Middle frontal gyrus (tissue), 1 donor: ENCODE data around the gene ADAMTS17.

Source experiments
- DNase-seq: peaks from one replicate; pipeline ENCODE4 v3.0.0-alpha.2; 2015; ENCODE audit warnings: low spot score; ENCODE audit errors: extremely low spot score

The ADAMTS17 gene

DNA sequence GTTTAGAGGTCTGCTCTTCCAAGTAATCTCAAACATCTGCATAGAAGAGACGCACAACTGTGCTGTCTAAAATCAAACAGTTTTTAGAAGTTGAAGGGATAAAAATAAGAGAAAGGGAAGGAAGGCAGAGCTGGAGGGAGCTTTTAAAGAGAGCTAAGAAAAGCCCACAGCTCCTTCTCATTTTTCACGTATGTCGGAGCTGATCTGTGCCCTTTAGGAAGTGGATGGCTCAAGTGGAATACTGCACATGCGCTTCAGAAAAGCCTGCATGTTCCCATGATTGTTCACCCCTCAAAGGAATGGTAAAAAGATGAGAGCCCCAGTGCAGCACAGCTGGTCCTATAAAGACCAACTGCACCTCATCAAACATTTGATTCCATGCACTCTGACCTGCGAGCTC, 207.2 kb downstream of the ADAMTS17 start:
- no peak for DNase-seq

DNA sequence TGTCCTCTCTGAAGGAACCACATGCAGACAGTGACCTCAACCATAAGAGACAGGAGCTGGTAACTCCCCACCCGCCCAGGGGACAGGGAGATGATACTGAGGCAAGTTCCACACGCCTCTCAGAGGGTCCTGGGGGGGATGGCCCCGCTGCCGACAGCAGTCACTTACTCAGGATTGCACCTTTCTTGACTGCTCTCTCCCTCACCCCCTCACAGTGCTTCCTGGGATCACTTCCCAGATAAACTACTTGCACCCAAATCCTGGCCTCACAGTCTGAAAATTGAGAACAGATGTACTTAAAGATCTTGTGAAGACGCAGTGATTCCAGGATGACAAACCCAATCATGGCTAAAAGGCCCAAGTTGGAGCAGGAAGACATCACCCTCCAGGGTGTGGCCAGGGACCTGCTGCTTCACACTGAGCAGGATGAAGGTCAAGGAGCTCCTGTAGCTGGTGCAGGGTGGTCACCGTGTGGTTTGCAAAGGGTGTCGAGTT, 207.6 kb downstream of the ADAMTS17 start:
- DNase-seq = no peak

DNA sequence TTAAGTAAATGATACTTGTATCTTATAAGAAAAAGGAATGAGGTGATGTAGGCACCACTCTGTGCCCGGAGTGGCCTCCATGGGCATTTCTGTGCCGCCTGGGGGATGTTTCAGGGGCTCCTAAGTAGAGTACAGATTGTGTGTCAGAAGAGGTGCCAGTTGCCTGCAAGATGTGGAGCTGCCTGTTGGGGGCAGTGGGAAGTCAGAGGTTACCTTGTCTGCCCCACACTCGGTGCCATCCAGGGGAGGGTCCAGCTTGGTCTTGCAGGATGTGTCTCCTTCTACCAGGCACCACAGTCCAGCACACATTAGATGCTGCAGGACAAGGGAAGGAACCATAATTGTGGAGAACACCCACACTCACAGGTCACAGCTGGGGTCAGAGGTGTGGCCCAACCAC, 208.8 kb downstream of the ADAMTS17 start:
- DNase-seq = no peak

DNA sequence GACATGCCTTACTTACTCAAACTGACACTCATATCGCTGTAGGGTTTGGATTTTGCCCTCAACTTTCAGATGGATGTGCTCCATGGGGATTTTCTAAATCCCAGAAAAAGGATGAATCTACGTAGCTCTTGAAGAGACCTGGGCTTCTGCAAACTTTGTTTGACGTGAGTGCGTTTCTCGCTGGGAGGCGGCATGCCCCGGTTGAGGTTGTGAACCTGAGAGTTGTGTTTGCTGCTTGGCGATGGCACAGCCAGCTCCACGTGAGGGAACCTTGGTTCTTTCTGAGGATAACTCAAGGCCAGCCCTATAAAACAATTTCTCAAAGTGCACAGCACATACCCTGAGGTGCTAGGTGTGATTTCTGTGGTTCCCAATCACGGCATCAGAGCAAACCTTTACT, 209.5 kb downstream of the ADAMTS17 start:
- DNase-seq = no peak

DNA sequence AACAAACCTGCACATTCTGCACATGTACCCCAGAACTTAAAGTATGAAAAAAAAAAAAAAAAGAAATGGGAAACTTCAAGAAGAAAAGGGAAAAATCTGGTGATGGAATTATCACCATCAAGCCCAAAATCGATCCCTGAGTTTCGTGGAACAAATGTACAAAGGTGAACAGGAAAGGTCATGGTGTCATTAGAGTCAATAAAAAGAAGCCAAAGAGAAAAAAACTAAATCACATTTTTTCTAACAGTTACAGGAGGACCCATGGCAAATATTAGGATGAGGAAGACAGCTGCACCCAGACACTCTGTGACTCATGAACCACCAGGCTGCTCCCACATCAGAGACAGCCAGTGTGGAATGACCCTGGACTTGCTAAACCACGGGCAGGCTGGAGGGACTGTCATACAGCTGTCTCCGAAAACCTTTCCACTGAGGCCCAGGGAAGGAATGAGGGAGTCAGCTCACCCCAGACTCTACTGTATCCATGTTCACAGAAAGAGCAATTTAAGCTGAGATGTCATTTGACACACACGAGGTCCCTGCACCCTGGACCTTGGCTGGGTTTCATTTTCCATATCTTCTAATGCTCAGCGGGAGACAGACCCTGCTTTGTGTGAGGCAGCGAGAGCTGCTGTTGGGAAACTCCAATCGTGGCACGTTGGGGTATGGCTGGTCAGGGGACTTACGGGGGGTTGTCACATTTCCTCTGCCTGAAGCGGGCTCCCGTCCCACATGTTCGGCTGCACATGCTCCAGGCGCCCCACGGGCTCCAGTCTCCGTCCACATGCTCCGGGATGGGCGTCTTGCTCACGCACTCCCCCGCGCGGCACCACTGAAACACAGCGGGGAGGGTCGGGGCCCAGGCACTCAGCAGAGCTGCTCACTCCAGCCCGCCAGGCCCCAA, 210.2 kb downstream of the ADAMTS17 start:
- DNase-seq = no peak

DNA sequence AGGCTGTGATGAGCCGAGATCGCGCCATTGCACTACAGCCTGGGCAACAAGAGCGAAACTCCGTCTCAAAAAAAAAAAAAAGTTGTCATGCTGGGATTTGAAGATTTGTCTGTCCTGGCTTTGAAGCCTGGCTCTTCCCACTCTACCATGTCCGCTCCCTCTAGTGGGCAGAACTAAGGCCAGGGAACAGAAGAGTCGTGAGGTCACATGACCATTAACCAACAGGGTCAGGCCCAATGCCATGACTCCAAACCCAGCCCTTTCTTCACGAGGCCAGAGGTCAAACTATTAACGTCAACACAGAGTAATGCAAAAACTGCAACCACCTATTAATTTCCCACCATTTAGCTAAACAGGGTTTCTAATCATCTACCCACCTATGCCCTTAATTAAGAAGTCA, 212.1 kb downstream of the ADAMTS17 start:
- no peak for DNase-seq

DNA sequence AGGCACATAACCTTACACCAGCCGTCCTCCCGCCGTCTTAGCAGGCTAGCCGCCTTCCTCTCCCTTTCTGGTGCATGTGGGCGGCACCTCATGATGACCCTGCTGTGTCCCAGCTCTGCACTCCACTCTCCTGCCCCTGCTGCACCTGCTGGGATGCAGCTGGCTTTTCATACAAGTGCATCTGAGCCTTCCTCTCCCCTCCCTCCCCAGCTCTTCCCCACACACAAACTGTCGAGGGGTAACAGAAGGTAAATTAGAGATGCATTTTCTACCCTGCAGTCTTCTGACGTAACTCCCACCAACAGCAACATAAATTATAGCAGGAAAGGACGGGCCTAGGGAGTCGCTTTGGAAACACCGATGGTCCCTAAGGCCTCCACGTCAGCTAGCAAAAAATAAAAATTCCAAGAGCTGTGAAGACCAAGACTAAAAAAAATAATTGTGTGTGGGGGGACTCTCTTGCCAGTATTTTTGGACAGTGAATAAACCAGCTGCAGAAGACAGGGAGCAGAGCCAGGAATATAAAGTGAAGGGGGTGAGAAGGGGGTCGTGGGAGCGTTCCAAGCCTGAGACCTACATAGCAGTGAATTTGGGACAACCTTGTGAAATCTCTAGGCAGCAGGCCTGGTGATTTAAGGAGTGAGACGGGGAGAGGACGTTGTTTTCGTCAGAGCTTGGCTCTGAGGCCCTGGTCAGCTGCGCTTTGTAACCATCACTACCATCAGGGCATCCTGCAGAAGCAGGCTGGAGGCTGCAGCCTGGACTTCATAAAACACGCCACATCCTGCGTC, 216.2 kb downstream of the ADAMTS17 start:
- peak; percentile 15 for DNase-seq

DNA sequence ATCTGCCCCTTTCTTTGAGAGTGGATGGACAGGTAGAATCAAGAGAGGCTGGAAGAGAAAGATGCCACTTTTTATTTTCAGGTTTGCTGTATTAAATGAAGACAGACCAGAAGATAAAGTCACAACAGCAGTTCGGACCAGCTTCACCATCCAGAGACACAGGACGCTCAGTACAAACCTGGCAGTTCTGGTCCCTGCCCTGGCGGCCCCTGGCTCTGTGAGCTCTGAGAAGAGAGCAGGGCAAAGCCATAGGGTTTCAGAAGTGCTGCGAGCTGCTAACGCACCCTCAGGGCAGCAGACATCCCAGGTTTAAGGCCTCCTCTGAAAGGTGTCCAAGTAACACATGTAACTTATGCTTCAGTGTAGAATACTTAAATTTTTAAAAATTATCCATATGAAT, 216.8 kb downstream of the ADAMTS17 start:
- DNase-seq = no peak

DNA sequence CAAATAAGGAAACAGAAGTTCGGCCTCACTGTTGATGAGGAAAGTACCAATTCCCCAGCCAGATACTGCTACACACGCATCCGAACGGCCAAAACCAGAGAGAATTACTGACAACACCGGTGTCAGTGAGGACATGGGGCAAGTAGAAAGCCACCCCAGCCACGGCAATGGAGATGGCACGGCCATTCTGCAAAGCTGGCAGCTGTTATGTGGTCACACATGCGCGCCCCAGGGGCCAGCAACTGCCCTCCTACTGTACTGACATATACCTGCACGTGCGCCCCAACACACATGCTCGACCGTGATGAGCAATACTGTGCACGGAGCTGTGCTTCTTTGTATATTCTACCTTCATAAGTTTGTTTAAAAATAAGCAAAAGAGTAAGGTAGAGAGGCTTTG, 217.4 kb downstream of the ADAMTS17 start:
- no peak for DNase-seq

DNA sequence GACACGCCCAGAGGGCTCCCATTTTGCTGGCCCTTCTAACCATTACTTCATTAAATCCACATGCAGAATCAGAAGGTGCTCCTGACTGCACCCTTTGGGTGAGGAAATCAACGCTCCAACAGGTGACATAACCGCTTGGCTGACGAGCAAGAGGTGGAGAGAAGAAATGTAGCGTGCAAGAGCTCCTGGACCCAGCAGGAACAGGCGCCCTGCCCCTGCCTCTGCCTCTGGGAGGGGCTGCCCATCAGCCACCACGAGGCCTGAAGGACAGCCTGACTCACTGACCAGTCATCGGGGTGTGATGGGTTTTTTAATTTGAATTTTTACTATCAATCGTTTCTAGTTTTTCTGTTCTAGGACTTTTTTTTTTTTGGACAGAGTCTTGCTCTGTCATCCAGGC, 218.2 kb downstream of the ADAMTS17 start:
- DNase-seq = no peak

DNA sequence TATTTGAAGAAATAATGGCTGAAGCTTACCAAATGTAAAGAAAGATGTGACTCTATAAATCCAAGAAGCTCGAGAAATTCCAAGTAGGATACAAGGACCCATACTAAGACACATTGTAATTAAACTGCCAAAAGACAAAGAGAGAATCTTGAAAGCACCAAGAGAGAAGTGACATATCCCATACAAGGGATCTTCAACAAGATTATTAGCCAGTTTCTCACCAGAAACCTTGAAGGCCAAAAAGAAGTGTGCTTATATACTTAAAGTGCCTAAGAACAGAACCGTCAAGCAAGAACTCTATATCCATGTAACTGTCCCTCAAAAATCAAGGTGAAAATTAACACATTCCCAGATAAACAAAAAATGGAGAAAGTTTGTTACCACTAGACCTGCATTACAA, 220.5 kb downstream of the ADAMTS17 start:
- DNase-seq = no peak

DNA sequence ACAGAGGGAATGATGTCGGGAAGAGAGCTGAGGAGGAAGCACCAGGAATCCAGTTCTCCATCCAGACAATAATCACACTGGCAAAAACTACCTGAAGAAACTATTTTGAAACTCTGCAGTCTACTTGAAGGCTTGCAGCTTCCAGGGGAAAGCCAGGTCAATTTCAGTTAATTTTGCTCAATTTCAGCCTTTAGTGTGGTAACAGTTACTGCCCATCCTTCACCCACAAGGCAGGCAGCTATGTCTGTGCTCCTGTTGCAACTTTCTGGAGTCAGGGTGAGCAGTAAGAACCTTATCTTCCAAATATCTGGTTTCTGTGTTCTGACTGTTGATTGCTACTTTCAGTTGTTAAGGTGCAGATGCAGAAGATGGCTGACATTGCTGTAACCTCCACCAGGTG, 221.7 kb downstream of the ADAMTS17 start:
- no peak for DNase-seq

DNA sequence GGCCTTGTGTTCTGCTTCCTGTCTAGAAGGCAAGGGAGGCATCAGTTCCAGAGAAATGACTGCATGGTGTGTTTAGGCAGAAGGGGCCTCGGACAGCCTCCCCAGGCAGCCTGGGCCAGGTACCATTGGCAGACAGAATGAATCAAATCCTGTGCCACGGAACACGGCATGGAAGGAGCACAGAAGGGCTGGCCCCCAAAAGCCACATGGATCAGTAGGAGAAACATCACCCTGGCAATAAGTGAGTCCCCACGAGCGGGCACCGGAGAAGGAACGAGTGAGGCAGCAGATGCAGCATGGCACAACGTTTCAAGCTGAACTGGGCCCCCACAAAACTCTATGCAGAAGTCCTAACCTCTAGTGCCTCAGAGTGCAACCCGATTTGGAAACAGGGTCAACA, 223.2 kb downstream of the ADAMTS17 start:
- DNase-seq = no peak

DNA sequence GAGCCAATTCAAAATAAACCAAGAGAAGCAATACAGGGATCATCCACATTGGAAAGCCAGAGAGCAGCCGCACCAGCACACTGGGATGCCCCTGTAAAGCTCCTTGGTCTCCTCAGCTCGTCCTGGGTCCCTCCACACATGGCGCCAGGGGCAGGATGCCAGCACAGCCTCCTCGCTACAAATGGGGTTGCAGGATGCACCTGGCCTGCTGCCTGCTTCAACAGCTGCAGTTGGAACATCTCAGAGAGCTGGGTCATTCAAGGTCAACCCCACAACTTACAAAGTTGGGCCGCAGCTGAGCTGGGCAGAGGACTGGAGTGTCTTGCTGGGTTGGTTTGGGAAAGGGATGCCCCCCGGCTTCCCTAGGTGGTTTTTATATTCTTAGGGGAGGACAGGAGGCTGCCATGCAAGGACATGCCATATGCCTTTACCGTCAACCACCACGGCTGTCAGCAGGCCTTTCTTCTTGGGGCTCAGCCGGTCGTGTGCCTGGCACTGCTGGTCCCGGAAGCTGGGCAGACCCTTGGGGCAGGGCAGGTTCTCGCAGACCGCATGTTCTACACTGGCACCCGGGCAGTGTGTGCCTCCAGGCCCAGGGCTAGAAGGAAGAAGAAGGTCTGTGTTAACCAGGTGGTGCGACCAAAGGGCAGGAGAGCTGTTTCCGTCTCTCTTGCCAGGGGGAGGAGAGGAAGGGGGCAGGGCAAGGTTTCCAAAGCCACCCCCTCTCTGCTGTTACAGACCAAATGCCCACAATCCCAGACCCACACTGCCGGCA, 225.2 kb downstream of the ADAMTS17 start:
- DNase-seq = no peak

DNA sequence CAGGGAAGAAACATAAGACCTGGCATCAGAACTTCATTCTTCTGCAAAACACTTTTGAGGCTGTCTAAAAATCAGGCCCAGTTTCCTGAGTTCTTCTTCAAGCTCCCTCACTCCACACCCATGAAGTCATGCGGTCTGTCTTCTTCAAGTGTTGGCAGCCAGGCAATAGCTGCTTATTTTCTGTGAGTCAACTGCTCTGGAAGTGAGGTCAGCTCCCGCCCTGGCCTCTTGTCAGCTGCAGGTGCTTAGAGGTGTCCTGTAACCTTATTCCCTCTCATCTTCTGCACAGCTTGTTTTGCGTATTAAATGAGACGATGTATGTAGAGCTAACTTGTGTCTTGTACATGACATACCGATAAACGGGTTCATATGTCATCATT, 226.1 kb downstream of the ADAMTS17 start:
- no peak for DNase-seq

DNA sequence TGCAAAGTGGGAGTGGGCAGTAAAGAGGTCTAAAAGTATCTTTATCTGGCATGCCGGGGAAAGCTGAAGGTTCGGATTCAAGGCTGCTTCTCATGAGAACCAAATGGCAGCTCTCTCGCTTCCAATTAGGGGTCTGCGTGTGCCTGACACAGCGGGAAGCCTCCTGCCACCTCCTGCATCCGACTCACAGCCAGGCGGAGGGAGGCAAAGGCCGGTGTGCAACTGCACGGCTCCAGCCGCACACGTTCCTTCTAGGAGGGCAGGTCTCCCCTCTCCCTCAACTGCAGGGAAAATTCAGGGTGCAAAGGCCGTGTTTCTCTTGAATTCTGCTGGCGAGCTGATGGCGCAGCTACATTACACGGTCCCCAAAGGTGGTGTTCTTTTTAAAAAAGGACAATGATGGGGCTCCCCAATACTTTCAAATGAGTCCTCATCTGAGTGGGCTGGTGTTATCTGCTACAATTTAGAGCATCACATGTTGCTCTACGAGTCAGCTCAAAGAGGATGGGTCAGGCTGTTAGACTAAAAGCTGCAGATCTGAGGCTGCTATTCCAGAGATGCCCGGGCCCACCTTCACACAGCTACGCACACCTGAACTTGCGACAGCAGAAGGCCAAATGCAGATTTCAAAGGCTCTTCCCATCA, 226.6 kb downstream of the ADAMTS17 start:
- DNase-seq = no peak

DNA sequence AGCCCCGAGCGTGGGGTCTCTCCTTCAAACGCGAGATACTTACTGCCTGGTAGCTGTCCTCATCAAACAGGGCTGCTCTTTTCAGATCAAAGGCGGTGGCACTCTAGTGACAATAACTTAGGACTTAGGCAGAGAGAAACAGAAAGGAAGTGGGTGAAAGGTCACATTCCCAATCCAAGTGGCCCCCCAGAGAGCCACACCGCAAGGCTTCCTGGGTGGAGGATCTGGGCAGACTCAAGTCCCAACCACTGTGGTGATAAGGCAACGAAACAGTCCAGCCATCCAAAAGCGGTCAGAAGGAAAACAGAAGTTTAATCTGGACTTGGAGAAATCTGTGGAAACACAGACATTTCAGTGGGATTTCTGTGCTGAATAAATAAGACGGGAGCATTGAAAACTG, 227.2 kb downstream of the ADAMTS17 start:
- DNase-seq = no peak

DNA sequence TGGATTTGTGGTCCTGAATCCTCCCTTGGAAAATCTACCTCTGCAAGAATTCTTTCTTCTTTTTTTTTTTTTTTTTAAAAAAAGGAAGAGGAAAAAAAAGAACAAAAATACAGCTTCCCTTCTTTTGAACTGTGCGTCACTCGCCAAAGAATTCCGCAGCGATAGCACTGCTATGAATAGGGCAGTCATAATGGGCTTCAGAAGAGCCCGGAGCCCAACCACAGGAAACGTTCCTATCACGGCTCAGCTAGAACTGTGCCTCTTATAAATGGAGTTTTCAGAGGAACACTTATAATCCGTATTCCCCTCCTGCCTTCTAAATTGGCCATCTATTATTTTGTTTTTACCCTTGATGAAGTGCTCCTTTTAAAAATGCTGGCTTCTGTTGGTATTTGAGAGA, 227.7 kb downstream of the ADAMTS17 start:
- peak; percentile 61 for DNase-seq

DNA sequence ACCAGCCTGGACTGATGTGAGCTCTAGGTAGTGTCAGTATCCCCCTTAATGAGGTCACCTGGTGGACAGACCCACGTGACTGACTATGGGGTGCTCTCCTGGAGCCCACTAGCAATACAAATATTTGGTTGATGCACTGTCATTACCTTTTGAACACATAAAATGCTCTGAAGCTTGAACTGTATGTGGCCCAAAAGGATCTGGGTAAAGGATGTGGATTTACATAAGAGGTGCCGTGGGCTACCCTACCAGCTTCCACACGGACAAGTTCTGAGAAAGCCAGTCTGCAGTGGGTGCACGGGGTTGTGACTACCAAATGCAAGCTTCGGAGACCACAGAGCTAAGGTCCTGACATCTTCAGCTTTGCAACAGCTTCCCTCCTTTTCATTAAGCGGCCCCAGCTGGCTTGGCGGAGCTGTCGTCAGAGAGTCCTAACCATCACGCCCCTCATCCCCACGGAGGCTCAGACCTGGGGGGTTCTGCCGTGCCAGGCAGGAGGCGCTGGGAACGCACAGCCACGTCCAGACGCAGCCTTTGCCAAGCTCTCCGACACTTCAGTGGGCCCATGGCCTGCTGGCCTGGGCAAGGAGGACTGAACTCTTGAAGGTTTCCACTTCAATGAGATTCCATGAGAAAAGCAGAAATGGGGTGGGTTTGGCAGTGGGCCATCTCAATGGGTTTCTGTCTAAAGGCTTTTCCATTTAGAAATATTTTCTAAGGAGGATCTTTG, 228.3 kb downstream of the ADAMTS17 start:
- DNase-seq = no peak

DNA sequence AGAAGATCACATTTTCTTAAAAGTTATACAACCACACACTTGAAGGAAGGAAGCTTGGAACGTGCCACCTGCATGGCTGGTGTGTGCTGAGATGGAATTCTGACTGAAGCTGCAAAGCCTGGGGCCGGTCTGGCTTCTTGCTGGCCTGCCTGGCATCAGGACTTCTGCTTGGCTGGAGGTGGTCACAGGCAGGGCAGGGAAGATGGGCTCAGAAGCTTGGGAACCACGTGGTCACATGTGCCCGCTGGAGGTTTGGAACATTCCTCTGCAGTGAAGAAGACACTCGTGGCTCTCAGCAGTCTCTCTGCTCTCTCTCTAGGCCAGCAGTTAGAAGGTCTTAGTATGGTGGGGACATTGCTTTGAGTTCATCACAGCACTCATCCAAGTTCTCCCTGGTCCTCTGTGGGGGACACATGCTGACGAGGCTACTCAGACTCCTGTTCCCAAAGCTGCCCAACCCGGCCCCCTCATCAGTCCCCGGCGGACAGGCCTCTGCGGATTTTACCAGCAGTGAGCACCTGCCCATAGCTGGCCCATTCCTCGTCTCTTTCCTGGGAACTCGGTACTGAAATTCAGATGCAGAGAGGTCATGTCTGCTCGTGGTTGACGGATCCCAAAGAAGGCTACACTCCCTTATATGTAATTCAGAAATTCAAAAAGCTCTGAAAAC, 229.0 kb downstream of the ADAMTS17 start:
- DNase-seq = no peak
